HG03432 (cell line): Measurements from ENCODE around the gene WHAMM.
"Not testable (repeated sequence)": the region's sequence is repeated elsewhere in the genome, so short reads cannot be mapped to it uniquely, and the experiment has no call there.

Source experiments
- ATAC-seq: cut with Tn5 transposase; IDR thresholded peaks from one replicate; pipeline ENCODE4 v1.9.1; 2021; ENCODE audit warnings: mild to moderate bottlenecking, moderate library complexity; ENCODE audit not compliant: unreplicated experiment

WHAMM gene

DNA sequence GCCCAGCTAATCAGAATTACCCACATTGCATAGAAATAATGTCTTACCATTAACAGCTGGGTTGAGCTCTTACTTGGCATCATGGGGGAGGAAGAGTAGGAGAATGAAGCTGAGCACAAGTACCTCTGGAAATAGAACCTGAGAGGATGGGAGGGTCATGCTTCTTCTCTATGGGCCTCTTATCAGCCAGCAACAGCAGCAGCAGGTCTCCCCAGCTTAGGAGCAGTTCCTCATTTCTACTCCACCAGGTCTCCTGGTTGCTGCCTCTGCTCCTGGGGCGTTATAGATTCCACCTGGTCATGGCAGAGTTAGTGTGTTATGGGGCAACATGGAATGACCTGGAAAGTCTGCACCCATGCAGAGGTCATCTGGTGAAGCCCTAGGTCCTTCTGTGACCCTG, 6.9 kb upstream of the WHAMM start:
- ATAC-seq, result no peak

DNA sequence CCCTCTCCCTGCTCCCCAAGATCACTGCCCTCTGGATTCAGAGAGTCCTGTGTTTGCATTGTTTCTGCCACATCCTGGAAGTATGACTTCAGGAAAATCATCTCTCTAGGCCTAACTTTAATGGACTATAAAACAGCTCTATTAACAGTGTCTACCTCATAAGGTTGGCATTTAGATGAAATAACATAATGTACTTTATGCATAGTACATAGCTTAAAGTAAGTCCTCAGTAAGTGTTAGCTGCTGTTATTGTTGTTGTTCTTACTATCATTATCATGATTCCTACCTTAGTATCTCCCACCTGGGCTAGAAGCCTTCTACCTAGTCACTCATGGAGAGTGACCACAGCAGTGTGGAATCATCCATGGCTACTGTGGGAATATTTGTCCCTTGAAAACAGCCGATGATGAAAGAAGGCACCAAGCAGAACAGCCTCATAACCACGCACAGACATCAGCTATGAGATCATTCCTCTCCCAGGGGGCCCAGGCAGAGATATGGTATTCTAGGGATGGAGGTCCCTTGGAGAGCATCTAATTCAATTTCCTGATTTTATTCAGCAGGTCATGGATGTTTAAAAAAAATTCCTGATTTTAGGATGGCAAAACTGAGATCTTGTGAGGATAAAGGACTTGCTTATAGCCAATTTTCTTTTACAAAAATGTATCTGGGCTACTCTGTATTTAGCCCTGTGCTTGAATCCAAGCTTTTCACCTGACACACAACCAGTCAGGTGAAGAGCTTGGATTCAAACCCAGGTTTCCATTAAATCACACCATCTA, 5.4 kb upstream of the WHAMM start:
- ATAC-seq, result no peak

DNA sequence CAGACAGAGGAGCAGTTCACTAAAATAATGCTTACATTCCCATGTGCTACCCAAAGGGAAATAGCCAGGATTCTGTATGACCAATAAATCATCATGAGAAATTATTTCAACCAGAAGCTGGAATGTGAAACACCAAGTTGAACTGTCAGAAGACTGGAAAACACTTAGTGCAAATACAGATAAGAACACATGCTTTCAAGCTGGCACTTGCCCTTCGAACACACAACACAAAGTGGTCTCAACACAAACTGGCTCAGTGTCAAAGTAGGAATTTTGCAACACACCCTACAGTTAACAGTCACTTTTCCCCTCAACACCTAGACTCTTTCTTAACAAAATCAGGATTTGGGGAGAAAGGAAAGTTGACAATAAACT, 4.9 kb upstream of the WHAMM start:
- ATAC-seq, result no peak

DNA sequence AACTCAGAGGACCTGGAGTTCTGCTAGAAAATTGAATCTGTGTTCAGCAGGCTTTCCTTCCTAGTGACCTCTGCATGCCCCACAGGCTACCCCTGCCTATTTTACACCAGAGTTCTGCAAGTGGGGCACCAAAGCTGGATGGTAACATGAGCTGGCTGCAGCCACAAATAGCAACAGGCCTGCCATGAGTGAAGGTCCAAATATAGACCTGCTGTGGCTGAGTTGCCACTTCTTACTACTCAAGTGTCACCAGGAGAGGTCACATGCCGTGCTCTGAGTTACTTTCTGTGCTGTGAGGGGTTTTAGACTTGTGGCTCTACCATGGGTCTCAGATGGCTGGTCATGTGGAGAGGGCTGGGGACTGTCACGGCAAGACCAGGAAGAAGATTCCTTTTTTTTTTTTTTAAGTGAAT, 3.4 kb upstream of the WHAMM start, which contains the start of gene FSD2:
TSS of gene FSD2 (minus strand) at position 76 of the 413 bp plus-strand sequence. CDS start 18,679 bp downstream, outside the sequence.
- peak; percentile 67 for ATAC-seq

DNA sequence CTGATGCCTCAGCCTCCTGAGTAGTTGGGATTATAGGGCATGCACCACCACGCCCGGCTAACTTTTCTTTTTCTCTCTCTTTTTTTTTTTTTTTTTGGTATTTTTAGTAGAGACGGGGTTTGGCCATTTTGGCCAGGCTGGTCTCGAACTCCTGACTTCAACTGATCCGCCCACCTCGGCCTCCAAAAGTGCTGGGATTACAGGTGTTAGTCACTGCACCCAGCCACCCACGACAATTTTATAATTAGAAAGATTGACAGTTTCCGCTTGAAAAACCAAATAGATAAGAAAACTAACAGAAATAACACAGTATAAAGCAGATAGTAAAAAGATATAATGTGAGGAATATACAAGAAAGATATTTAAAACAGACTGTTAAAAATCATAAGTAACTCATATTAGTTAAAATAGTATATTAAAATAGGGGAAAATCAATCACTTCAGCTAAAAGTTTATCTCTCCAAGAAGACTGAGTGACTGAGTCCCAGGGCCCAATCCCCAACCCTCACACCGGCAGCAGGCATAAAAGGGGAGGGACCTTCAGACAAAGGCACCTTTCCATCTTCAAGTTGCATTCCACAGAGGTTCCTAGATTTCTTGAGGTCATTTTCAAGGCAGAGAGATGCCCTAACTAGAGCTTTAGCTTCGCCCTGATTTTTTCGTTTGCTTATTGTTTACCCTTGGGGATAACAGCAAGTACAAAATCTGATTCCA, 1.4 kb upstream of the WHAMM start:
- no peak for ATAC-seq

DNA sequence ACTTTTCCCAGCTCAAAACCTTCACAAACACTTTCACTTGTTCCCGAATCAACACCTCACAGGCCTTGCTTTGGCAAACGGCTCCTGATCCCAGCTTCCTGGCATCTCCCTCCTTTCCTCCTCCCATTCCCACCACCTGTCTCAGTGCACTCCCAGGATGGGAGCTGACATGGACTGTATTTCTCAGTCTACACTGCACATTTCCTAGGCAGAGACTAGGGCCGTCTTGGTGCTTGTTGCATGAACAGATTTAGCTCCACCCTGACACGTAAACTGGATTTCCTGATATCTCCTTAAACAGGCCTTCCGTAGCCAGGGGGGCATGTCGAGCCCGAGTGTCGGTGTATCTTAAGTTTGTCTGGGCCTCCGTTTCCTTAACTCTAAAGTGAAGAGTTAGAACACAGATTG, 790 bp upstream of the WHAMM start:
- no peak for ATAC-seq

DNA sequence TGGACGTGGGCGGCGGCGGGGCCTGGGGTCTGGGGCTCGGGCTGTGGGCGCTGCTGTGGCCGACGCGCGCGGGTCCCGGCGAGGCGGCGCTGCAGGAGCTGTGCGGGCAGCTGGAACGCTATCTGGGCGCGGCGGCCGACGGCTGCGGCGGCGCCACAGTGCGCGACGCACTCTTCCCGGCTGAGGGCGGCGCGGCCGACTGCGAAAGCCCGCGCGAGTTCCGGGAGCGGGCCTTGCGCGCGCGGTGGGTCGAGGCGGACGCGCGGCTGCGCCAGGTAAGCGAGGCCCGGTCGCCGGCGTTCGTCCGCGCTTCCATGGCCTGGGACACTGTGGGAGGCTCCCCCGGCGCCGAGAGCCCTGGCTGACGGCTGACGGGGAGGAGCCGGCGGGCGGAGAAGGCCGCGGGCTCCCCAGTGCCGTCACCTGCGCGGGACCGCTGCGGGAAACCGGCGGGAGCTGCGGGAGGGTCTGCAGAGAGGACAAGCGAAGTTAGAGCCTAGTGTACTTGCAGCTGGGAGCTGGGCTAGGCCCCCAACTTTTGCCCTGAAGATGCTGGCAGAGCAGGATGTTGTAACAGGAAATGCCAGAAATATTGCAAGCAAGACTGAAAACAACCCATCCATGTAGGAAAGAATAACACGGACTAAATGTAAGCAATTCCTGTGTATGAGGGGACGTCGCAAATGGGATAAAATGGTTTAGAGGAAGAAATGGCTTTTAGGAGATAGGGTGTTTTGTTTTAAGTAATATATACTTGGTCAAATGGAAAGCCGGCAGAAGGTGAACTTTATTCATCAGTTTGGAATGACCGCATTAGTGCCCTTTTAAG, 847 bp downstream of the WHAMM start:
- peak; percentile 13 for ATAC-seq

DNA sequence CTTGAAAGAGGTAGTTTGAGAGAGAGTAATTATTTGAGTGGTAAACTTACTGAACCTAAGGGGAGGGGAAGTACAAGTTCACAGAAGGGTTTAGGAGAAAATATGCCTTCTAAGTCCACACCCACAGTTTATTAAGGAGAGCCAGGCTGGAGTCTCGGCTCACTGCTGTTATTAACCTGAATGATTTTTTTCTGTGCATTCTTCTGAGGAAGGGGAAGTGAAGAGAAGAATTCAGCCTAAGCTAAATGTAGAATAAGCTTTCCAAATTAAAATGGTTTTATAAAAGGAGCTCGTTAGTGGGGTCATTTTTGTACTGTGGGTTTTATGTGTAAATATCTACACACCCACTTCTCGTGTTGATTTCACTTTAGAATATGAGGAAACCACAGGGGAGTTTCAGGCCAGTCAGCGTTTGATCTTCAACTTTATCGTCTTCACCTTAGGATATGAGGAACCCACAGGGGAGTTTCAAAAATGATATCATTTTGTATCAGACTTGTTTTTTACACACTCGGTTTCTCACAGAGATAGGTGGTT, 1.5 kb downstream of the WHAMM start:
- no peak for ATAC-seq

DNA sequence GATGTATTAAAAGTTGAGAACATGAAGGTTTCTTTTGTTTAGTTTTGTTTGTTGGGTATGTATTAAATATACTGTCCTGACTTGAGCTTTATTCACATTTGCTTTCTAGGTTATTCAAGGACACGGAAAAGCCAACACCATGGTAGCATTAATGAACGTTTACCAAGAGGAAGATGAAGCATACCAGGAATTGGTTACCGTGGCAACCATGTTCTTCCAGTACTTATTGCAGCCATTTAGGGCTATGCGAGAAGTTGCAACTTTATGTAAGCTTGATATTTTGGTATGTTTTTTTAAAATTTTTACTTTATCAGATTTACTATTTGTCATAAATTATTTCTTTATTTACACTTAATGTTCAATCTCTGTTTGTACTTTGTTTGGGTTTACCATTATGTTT, 3.6 kb downstream of the WHAMM start:
- no peak for ATAC-seq

DNA sequence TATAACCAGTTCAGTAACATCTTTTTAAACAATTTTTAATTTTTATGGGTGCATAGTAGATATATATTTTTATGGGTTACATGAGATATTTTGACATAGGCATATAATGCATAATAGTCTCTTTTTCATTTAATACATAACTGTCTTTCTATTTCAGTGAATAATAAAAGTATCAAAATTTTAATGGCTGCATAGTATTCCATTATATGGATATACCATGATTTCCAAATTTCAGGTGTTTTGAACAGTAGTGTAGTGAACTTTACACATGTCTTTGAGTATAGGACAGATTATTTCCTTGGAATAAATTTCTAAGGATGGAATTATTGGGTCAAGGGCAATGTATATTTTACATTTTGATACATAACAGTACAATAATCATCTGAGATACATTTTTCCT, 10.7 kb downstream of the WHAMM start:
- no peak for ATAC-seq

DNA sequence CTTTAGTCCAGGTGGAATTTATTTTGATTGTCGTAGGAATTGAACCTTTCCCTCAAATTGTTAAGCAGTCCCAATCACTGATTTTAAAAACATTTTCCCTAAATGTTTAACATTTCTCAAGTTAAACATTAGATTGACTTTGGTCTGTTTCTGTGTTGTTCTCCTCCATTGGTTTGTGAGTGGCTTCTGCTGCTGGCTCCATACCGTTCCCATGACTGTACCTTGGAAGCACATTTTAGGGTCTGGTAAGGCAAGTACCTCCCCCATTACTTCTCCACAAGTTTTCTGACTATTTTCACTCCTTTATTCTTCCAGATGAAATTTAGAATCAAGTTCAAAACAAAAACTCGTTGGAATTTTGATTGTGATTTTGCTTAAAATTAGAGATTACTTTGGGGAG, 12.0 kb downstream of the WHAMM start:
- ATAC-seq, result not testable (repeated sequence)

DNA sequence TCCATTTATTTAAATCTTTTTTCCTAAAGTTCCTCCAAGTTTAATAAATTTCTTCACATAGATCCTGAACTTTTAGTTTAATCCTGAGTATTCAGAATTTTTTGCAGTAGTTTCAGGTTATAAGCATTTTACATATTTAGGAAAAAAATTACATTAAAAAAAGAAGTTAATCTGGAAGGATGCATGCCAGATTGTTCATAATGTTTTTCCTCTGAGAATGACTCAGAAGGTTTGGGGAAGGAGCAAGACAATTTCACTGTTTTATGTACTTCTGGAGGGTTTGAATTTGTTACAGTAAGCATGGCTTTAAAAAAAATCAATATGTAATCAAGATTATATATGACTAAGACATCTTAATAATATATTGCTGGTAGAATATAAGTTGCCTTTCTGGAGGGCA, 12.4 kb downstream of the WHAMM start:
- ATAC-seq, result not testable (repeated sequence)

DNA sequence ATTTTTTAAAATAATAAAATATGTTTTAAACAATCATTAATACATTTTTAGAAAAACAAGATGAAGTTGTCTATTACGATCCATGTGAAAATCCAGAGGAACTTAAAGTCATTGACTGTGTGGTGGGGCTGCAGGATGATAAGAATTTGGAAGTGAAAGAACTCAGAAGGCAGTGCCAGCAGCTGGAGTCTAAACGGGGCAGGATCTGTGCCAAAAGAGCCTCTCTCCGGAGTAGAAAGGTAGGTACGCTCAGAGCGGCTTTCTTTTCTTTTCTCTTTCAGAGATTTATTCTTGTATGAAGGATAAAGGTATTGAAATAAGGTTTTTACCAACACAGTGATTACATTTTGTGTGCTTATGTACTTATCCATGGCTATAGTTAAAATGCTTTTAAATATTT, 13.6 kb downstream of the WHAMM start:
- no peak for ATAC-seq

DNA sequence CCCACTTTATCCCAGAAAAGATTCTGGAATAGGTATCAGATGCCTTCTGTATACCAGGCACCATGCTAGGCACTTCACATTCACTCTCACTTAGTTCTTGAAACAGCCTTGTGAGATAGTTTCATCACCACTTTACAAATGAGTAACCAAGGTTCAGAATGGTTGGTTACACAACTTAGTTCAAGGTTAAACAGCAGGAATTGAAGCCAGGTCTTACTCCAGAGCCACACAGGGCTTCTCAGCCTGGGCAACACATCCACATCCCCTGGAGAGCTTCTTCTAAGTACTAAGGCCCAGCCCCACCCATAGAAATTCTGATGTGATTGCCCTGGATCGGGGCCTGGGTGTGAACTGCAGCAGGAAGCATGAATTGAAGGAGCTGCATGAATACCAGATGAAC, 18.6 kb downstream of the WHAMM start:
- no peak for ATAC-seq

DNA sequence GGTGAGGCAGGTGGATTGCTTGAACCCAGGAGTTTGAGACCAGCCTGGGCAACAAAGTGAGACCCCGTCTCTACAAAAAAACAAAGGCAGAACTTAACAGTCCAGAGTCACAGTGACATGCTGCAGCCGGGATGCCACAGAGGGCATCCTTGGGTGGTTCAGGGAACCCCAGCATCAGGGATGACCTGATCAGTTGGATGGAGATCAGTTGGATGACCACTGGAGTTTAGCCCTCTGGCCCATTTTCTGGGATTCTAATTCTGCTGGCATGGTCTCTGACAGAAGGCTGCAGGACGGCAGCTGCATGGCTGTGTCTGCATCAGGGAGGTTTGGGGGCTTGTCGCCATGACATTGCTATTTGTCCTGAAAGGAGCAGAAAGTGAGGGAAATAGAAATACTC, 19.8 kb downstream of the WHAMM start:
- no peak for ATAC-seq

DNA sequence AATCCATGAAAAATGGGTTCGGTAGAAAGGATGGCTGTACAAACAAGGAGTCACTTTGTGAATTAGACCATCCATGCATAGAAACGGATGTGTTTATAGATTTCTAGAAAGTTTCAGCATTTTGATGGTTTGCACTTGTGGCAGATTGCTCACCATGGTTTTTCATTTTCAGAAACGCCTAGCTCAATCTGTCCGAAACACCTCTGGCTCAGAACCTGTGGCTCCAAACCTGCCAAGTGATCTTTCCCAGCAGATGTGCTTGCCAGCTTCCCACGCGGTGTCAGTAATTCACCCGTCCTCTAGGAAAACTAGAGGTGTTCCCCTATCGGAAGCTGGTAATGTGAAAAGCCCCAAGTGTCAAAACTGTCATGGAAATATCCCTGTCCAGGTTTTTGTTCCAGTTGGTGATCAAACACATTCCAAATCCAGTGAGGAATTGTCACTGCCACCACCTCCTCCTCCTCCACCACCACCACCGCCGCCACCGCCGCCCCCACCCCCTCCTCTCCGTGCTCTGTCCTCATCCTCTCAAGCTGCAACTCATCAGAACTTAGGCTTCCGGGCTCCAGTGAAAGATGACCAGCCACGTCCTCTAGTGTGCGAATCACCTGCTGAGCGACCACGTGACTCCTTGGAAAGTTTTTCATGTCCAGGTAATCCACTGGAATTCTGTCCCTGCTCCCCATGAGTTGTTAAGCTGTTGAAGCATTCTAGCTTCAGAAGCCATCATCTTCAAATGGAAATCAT, 21.2 kb downstream of the WHAMM start:
- no peak for ATAC-seq

DNA sequence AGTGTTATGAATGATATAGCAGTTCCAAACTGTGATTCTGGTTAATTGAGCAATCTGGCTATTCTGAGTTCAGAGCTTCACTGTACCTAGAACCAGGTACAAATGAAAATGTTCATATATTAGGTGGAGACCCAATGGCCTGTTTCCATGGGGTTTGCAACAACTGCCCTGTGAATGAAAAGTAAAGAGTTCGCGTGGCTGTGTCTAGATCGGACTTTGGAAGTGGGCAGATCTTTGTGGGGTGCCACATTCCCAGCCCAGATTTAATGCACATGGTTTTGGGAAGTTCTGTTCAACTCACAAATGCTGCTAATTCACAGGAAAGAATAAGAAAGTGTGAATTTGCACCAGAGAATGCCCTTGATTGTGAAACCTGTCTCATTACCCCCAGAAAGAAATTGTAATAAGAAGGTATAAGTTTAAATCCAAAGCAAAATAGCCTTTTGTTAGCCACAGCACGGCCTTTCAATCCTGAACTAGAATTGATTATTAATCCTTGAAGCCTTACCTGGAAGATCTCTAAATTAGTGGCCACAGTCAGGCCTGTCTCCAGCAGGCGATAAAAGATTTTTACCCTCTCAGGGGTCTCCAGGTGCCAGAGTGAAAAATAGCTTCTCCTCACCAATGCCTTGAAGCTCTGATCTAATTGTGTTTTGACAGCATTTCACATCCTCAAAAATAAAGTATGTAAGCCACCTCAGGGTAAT, 22.6 kb downstream of the WHAMM start:
- ATAC-seq, result no peak

DNA sequence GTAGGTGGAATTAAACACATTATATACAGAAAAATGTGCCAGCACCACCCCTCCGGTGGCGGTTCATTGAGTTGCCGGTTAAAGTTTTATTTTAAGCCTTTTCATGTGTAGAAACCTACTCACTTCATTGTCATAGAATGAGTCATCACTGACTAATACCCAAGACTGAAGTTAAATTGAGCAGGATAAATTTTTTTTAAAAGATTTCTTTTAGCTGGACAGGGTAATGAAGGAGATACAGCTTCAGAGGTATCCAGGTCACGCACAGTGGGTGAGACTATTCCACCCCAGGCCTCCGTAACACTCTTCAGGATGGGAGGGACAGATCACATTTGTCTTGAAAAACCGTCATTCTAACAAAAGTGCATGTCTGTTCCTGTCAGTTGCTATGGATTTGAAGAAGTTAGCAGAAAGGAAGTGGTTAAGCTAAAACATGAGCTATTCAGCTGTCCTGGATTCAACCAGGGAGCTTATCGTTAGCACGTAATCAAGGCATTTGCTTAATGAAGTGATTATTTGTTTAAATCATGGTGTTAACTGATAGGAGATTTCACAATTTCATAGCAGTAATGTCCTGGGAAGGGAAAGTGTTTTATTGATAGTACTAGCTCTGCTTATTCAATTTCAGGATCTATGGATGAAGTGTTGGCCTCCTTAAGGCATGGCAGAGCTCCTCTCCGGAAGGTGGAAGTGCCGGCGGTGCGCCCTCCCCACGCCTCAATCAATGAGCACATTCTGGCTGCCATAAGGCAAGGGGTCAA, 23.4 kb downstream of the WHAMM start:
- ATAC-seq, result peak; percentile 90

DNA sequence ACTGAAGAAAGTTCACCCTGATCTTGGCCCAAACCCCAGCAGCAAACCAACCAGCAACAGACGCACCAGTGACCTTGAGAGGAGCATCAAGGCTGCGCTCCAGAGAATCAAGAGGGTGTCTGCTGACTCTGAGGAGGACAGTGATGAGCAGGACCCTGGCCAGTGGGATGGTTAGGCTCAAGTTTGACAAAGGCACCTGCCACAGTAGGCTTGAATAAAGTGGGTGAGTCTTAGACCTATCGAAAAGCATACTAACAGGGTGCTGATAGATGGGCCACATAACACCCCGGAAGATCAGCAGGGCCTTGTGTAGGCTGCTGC, 23.9 kb downstream of the WHAMM start:
- ATAC-seq, result no peak
